SK-N-MC (cell line): ENCODE data around the gene TET2.

Experiments used
- EZH2 ChIP-seq: fragments of 200-600 bp; sonication (generic); IDR thresholded peaks from one replicate; pipeline ENCODE4 v1.6.1; 2017; ENCODE audit warnings: antibody characterized with exemption
- FOXP2 ChIP-seq: optimal IDR thresholded peaks from 2 replicates; pipeline ENCODE3; 2011; ENCODE audit warnings: mild to moderate bottlenecking, moderate library complexity; ENCODE audit not compliant: insufficient read depth; ENCODE audit errors: extremely low read length, control extremely low read depth
- POLR2AphosphoS5 ChIP-seq: IDR thresholded peaks from 2 replicates; pipeline ENCODE4 v1.6.1; 2012; ENCODE audit warnings: mild to moderate bottlenecking, low read depth, low read length, borderline replicate concordance

DNA sequence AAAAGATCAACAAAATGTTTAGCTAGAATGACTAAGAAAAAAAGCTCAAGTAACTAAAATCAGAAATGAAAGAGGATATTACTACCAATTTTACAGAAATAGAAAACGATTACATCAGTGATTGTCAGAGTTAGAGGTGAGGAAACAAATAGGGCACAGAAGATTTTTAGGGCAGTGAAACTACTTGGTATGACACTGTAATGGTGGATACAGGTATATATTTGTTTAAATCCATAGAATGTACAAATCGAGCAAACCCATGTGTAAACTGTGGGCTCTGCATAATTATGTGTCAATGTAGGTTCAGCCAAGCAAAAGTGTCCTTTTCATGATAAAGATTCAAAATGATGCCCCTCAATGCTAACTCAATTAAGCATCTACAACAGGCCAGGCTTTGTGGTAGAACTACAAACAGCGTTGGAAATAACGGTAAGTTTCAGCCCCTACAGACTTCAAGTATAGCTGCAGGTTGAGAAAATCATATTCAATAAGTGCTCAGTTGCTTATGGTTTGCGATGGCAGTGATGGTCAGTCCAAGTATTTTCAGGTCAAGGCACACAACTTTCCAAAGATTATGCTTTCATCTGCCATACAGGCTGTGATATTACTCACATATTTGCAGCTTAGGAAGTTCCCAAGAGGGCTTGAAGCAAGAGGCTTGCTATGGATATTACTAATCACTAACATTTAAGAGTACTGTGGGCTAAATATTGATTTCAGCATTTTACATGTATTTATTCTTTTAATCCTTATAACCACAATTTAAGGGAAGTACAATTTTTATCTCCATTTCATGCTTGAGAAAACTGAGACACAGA is 158.6 kb downstream of the TET2 start:
- TF ChIP-seq EZH2 (no peak), POLR2AphosphoS5 (no peak), FOXP2 (no peak)
